Kidney (tissue), 14 donors: ENCODE data around the gene ELOVL3. TPM values are rescaled to one million over a fixed set of nuclear protein-coding genes. Genes with fewer than 3 reads are reported as not detected.

Experiments used
- DNase-seq, 5 donors: peaks; one replicate each; pipeline ENCODE4 v3.0.0-alpha.2; 2013 to 2020
- FAIRE-seq: peaks from 2 replicates; lab custom pipeline; 2012; peaks lifted over from hg19 to GRCh38; lab: Jason Lieb, UNC
- H3K27ac ChIP-seq, 2 donors: one replicate each; pipeline ENCODE4 v1.7.0; 2013; ENCODE audit warnings: low read depth in 2 of 2, low read length in 2 of 2, inconsistent platforms in 1 of 2
- H3K27me3 ChIP-seq: one replicate; pipeline ENCODE4 v1.7.1; 2013; ENCODE audit warnings: low read length, inconsistent platforms; ENCODE audit not compliant: control insufficient read depth, insufficient read depth
- H3K36me3 ChIP-seq, 3 donors: one replicate each; pipeline versions ENCODE4 v1.7.0 to v1.7.1; 2013; ENCODE audit warnings: low read length in 3 of 3, control low read depth in 1 of 3, inconsistent platforms in 1 of 3; ENCODE audit not compliant: insufficient read depth in 3 of 3, control insufficient read depth in 2 of 3
- H3K4me1 ChIP-seq, 3 donors: one replicate each; pipeline versions ENCODE4 v1.7.0 to v1.7.1; 2013; ENCODE audit warnings: low read length in 3 of 3, inconsistent platforms in 1 of 3, low read depth in 1 of 3; ENCODE audit not compliant: control insufficient read depth in 2 of 3, insufficient read depth in 2 of 3
- H3K4me3 ChIP-seq, 3 donors: one replicate each; pipeline versions ENCODE4 v1.7.0 to v1.8.1; 2013; ENCODE audit warnings: low read length in 3 of 3, control low read depth in 1 of 3, inconsistent platforms in 1 of 3
- H3K9ac ChIP-seq, 3 donors: one replicate each; pipeline versions ENCODE4 v1.7.0 to v1.7.1; 2013; ENCODE audit warnings: low read length in 3 of 3, control low read depth in 1 of 3, inconsistent platforms in 1 of 3
- H3K9me3 ChIP-seq, 3 donors: one replicate each; pipeline versions ENCODE4 v1.7.0 to v1.7.1; 2013; ENCODE audit warnings: low read length in 3 of 3, control low read depth in 1 of 3, inconsistent platforms in 1 of 3; ENCODE audit not compliant: control insufficient read depth in 2 of 3, insufficient read depth in 1 of 3
- CTCF ChIP-seq: IDR thresholded peaks from 3 replicates; pipeline ENCODE4 v1.5.1; 2012; ENCODE audit warnings: mild to moderate bottlenecking, moderate library complexity, borderline replicate concordance; ENCODE audit not compliant: insufficient read depth; ENCODE audit errors: extremely low read depth
- intact Hi-C: fragments of 100-400 bp; cut with DNase I; formaldehyde crosslinking; loops from one replicate; pipeline ENCODE4 v1.11.1; 2022
- polyA plus RNA-seq: library from polyadenylated mRNA; stranded (reverse); fragments of 350-450 nt; fragmentation: Illumina TruSeq; extraction: RNeasy Lipid Tissue Mini Kit (QIAGEN cat#74804); gene quantifications from one replicate; pipeline ENCODE4 v1.2.3, GENCODE V29; 2014; ENCODE audit warnings: low read depth, low replicate concordance; ENCODE audit not compliant: insufficient read depth
- total RNA-seq: library from RNA; stranded (reverse); fragmentation: NEBNext Ultra II Directional; extraction: Animal tissue kit (Norgen Biotek cat#: 25700); gene quantifications from one replicate; pipeline ENCODE4 v1.2.1, GENCODE V29; 2021
- donor health status: control.
- donor health status: control.
- donor health status: control.
- donor health status: control.
- donor health status: control.
- donor health status: DM: yes; HTN: yes; CAD: no.
- donor health status: Normal renal cell carcinoma (clear cell type).

ELOVL3 gene
- total and polyA plus RNA-seq, 2 donors from 2014 or later: 0.35 TPM; not detected in 1

DNA sequence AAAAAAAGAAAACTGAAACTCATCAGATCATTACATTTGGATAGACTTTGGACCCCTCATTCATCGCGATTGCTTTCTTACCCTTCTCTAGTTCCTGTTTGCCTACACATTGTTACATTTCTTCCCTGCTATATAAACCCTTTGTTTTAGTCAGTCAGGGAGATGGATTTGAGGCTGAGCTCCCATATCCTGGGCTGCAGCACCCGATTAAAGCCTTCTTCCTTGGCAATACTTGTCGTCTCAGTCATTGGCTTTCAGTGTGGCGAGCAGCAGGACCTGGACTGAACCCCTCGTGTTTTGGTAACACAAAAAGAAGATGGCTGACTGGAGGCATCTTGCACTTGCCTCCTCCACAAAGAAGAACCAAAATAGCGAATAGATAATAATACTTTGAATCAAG, 34.1 kb upstream of the ELOVL3 start:
- H3K9me3 ChIP-seq: peaks cover 0 to 4% (median 0%) of the 10 kb centered on the region in 3 donors
- H3K4me3 ChIP-seq: no peak overlapping the region
- peaks cover 0 to 3% (median 0%) of the 10 kb centered on the region in 3 donors for H3K4me1 ChIP-seq
- no peaks in the 10 kb centered on the region for H3K27me3 ChIP-seq
- H3K27ac ChIP-seq: no peak overlapping the region
- DNase-seq (no peak), FAIRE-seq (no peak)
- H3K36me3 ChIP-seq: no peaks in the 10 kb centered on the region
- intact Hi-C loops: no loop called here
- H3K9ac ChIP-seq: no peak overlapping the region
- TF ChIP-seq CTCF: no peak

GRCh38 chr10:102195296-102195870, 30.7 kb upstream of the ELOVL3 start:
- Histone ChIP-seq H3K4me1 (no peaks in the 10 kb centered on the region), H3K36me3 (no peaks in the 10 kb centered on the region), H3K27ac (no peak overlapping the region), H3K27me3 (no peaks in the 10 kb centered on the region), H3K9ac (no peak overlapping the region), H3K9me3 (peaks cover 0 to 4% (median 0%) of the 10 kb centered on the region in 3 donors), H3K4me3 (no peak overlapping the region)
- no peak for TF ChIP-seq CTCF
- intact Hi-C loops: no loop called here
- DNase-seq: no peak
- no peak for FAIRE-seq

GRCh38 chr10:102196893-102197292, 29.2 kb upstream of the ELOVL3 start:
- Histone ChIP-seq H3K4me3 (no peak overlapping the region), H3K36me3 (no peaks in the 10 kb centered on the region), H3K27ac (no peak overlapping the region), H3K4me1 (no peaks in the 10 kb centered on the region), H3K9me3 (peaks cover 0 to 3% (median 0%) of the 10 kb centered on the region in 3 donors), H3K27me3 (no peaks in the 10 kb centered on the region), H3K9ac (no peak overlapping the region)
- intact Hi-C loops: no loop called here
- no peak for DNase-seq
- FAIRE-seq: no peak
- no peak for TF ChIP-seq CTCF

DNA sequence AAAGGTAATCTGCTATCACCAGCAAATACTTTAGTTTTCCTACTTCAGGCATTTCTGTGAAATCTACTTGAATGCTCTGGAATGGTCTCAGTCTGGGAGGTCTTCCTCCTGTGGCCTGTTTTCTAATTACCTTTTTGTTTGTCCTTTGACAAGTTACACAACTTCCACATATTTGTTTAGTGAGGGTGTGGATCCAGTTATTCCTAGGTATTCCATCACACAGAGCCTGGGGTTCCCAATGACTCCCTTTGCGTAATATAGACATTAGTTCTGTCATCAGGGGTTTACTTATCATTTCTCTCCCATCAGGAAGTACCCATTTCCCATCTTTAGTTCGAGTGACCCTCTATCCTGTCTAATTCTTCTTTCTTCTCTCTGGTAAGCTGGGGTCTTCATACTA, 28.1 kb upstream of the ELOVL3 start:
- no peak overlapping the region for H3K4me3 ChIP-seq
- no peak for TF ChIP-seq CTCF
- H3K4me1 ChIP-seq: no peaks in the 10 kb centered on the region
- no peaks in the 10 kb centered on the region for H3K36me3 ChIP-seq
- no peak overlapping the region for H3K27ac ChIP-seq
- DNase-seq (no peak), FAIRE-seq (no peak)
- H3K9me3 ChIP-seq: no peaks in the 10 kb centered on the region
- no peak overlapping the region for H3K9ac ChIP-seq
- intact Hi-C loops: no loop called here
- H3K27me3 ChIP-seq: no peaks in the 10 kb centered on the region
